PC-3 (cell line): ENCODE results near the gene JCAD. TPM values are rescaled to one million over a fixed set of nuclear protein-coding genes. Genes with fewer than 3 reads are reported as not detected.

Experiments
- ATAC-seq: fragments of 200-7000 bp; cut with Tn5 transposase; 2 replicates; pipeline ENCODE4 v1.9.1; 2020; ENCODE audit warnings: mild to moderate bottlenecking, moderate library complexity
- BruUV-seq: library from RNA; stranded (reverse); fragments of 400-500 nt; replicated peaks from 2 replicates; lab custom pipeline; 2021; lab: Mats Ljungman, UMichigan
- CTCF ChIA-PET: fragments of 300-600 bp; sonication (Branson Sonifier 250); formaldehyde crosslinking; loops from one replicate; lab custom pipeline; 2022; ENCODE audit warnings: antibody characterized with exemption; lab: Charles Lee
- POLR2A ChIA-PET: fragments of 300-600 bp; sonication (Branson Sonifier 250); formaldehyde crosslinking; loops from one replicate; lab custom pipeline; 2022; ENCODE audit warnings: antibody characterized with exemption; ENCODE audit not compliant: unreplicated experiment; lab: Charles Lee
- DNase-seq: peaks from one replicate; pipeline ENCODE4 v3.0.0-alpha.2; 2015
- H2AFZ ChIP-seq: fragments of 300-600 bp; sonication (generic); 2 replicates; pipeline ENCODE4 v1.6.0; 2016; ENCODE audit warnings: antibody characterized with exemption, low read length
- H3F3A ChIP-seq: fragments of 300-600 bp; sonication (generic); one replicate; pipeline ENCODE4 v1.6.0; 2017; ENCODE audit warnings: antibody characterized with exemption, low read length, control low read depth, mild to moderate bottlenecking; ENCODE audit not compliant: unreplicated experiment
- H3K27ac ChIP-seq: fragments of 300-600 bp; sonication (generic); 2 replicates; pipeline ENCODE4 v1.5.1; 2016; ENCODE audit warnings: mild to moderate bottlenecking, low read length
- H3K27me3 ChIP-seq: fragments of 300-600 bp; sonication (generic); 2 replicates; pipeline ENCODE4 v1.6.1; 2016; ENCODE audit warnings: low read length, mixed read lengths
- H3K36me3 ChIP-seq: fragments of 300-600 bp; sonication (generic); 2 replicates; pipeline ENCODE4 v1.6.1; 2016; ENCODE audit warnings: low read depth, mixed run types, low read length, mixed read lengths
- H3K4me1 ChIP-seq: fragments of 300-600 bp; sonication (generic); 2 replicates; pipeline ENCODE4 v1.5.1; 2016; ENCODE audit warnings: low read length; ENCODE audit not compliant: insufficient read depth
- H3K4me2 ChIP-seq: fragments of 300-600 bp; sonication (generic); 2 replicates; pipeline ENCODE4 v1.6.0; 2016; ENCODE audit warnings: low read length
- H3K4me3 ChIP-seq: fragments of 300-600 bp; sonication (generic); 2 replicates; pipeline ENCODE4 v1.5.1; 2016; ENCODE audit warnings: mild to moderate bottlenecking, low read length, mixed read lengths
- H3K79me2 ChIP-seq: fragments of 300-600 bp; sonication (generic); 2 replicates; pipeline ENCODE4 v1.6.1; 2017; ENCODE audit warnings: low read length, mixed read lengths
- H3K9ac ChIP-seq: fragments of 300-600 bp; sonication (generic); 2 replicates; pipeline ENCODE4 v1.6.0; 2016; ENCODE audit warnings: mild to moderate bottlenecking, low read length
- H3K9me2 ChIP-seq: fragments of 300-600 bp; sonication (generic); replicated peaks from 2 replicates; pipeline ENCODE4 v1.6.1; 2016; ENCODE audit warnings: mixed run types, low read length, mixed read lengths
- H3K9me3 ChIP-seq: fragments of 300-600 bp; sonication (generic); 2 replicates; pipeline ENCODE4 v1.6.1; 2016; ENCODE audit warnings: low read length, mixed read lengths
- H4K20me1 ChIP-seq: fragments of 300-600 bp; sonication (generic); 2 replicates; pipeline ENCODE4 v1.6.1; 2016; ENCODE audit warnings: low read length, mixed read lengths
- CTCF ChIP-seq: fragments of 300-600 bp; sonication (generic); conservative IDR thresholded peaks from 2 replicates; pipeline ENCODE4 v1.5.1; 2017; ENCODE audit warnings: antibody characterized with exemption, low read depth, mild to moderate bottlenecking, low read length
- EZH2 ChIP-seq: fragments of 300-600 bp; sonication (generic); IDR thresholded peaks from one replicate; pipeline ENCODE4 v1.6.1; 2017; ENCODE audit warnings: antibody characterized with exemption, mild to moderate bottlenecking, low read length; ENCODE audit not compliant: unreplicated experiment
- EZH2phosphoT487 ChIP-seq: fragments of 300-600 bp; sonication (generic); IDR thresholded peaks from 2 replicates; pipeline ENCODE4 v1.6.1; 2018; ENCODE audit warnings: mild to moderate bottlenecking, antibody characterized with exemption, low read length, borderline replicate concordance
- intact Hi-C: fragments of 100-400 bp; cut with micrococcal nuclease; formaldehyde crosslinking; loops from 2 replicates; pipeline ENCODE4 v1.9.0; 2023
- total RNA-seq: library from RNA; depleted of rRNA; stranded (reverse); fragments of >200 nt; gene quantifications from 2 replicates; pipeline ENCODE4 v1.2.3, GENCODE V29; 2014

The JCAD gene
- total RNA-seq, 1 experiment from 2014 or later, result 5.0 TPM

- no peak overlapping the region for H3K4me3 ChIP-seq
- H3K27me3 ChIP-seq, result no peaks in the 10 kb centered on the region
- no peaks in the 10 kb centered on the region for H3F3A ChIP-seq
- no peak overlapping the region for H3K27ac ChIP-seq
- intact Hi-C loops, result no loop called here
- H3K79me2 ChIP-seq, result no peaks in the 10 kb centered on the region
- BruUV-seq, result no TSS peak
- H3K36me3 ChIP-seq, result no peaks in the 10 kb centered on the region
- no peak overlapping the region for H3K4me2 ChIP-seq
- no peak overlapping the region for H2AFZ ChIP-seq
- no peaks in the 10 kb centered on the region for H4K20me1 ChIP-seq
- ChIA-PET CTCF (no interaction called here), POLR2A (no interaction called here)
- no peaks in the 10 kb centered on the region for H3K9me2 ChIP-seq
- H3K9me3 ChIP-seq, result no peaks in the 10 kb centered on the region
- no peak overlapping the region for H3K9ac ChIP-seq
- TF ChIP-seq EZH2, result no peak
- no peak for TF ChIP-seq CTCF
- TF ChIP-seq EZH2phosphoT487, result no peak
- H3K4me1 ChIP-seq, result no peaks in the 10 kb centered on the region
- DNase-seq (no peak), ATAC-seq (no peak)
These were observed 76.3 kb downstream of the JCAD start for GRCh38 chr10:29982997-29983648.

- BruUV-seq, result no TSS peak
These were observed 77.9 kb downstream of the JCAD start for GRCh38 chr10:29981510-29981909.

More at GRCh38 chr10:29981510-29981909, 77.9 kb downstream of the JCAD start:
- intact Hi-C loops, result no loop called here
- DNase-seq (no peak), ATAC-seq (no peak)
- H3K9ac ChIP-seq, result no peak overlapping the region
- TF ChIP-seq EZH2phosphoT487, result no peak
- no peak for TF ChIP-seq EZH2
- no peak for TF ChIP-seq CTCF
- CTCF ChIA-PET, result no interaction called here
- POLR2A ChIA-PET, result no interaction called here
- H3K36me3 ChIP-seq, result no peaks in the 10 kb centered on the region
- H3K9me3 ChIP-seq, result no peaks in the 10 kb centered on the region
- no peaks in the 10 kb centered on the region for H3K79me2 ChIP-seq
- H3K4me2 ChIP-seq, result no peak overlapping the region
- no peaks in the 10 kb centered on the region for H4K20me1 ChIP-seq
- no peaks in the 10 kb centered on the region for H3K27me3 ChIP-seq
- H3F3A ChIP-seq, result no peaks in the 10 kb centered on the region
- no peaks in the 10 kb centered on the region for H3K9me2 ChIP-seq
- no peak overlapping the region for H2AFZ ChIP-seq
- H3K27ac ChIP-seq, result no peak overlapping the region
- H3K4me1 ChIP-seq, result no peaks in the 10 kb centered on the region
- no peak overlapping the region for H3K4me3 ChIP-seq
